Left ventricle myocardium inferior (tissue), 1 donor: ENCODE results near the gene ST8SIA5. TPM values are rescaled to one million over a fixed set of nuclear protein-coding genes. Genes with fewer than 3 reads are reported as not detected.

Source experiments
- DNase-seq: peaks from one replicate; pipeline ENCODE4 v3.0.0-alpha.2; 2020
- H3K27ac ChIP-seq: fragments of 200-600 bp; replicated peaks from 2 replicates; pipeline ENCODE4 v1.8.0; 2021
- H3K27me3 ChIP-seq: fragments of 200-600 bp; 2 replicates; pipeline ENCODE4 v1.8.0; 2021; ENCODE audit warnings: low read depth
- H3K36me3 ChIP-seq: fragments of 200-600 bp; 2 replicates; pipeline ENCODE4 v1.8.0; 2021
- H3K4me1 ChIP-seq: fragments of 200-600 bp; 2 replicates; pipeline ENCODE4 v1.8.0; 2021
- H3K4me3 ChIP-seq: fragments of 200-600 bp; 2 replicates; pipeline ENCODE4 v1.8.0; 2021; ENCODE audit warnings: mild to moderate bottlenecking, moderate library complexity
- H3K9me3 ChIP-seq: fragments of 200-600 bp; replicated peaks from 2 replicates; pipeline ENCODE4 v1.8.0; 2021
- intact Hi-C: fragments of 100-400 bp; cut with micrococcal nuclease; formaldehyde crosslinking; loops from one replicate; pipeline ENCODE4 v1.11.0; 2022
- total RNA-seq: library from RNA; stranded (reverse); fragmentation: NEBNext Ultra II Directional; extraction: Animal tissue kit (Norgen Biotek cat#: 25700); gene quantifications from one replicate; pipeline ENCODE4 v1.2.1, GENCODE V29; 2021
- TF ChIP-seq, protein P1 (sequence below): fragments of 200-600 bp; IDR thresholded peaks from 2 replicates; pipeline ENCODE4 v1.8.0; 2021; ENCODE audit warnings: antibody characterized with exemption, mild to moderate bottlenecking, borderline replicate concordance
- donor health status: DM: no; HTN: yes; CAD: no; lungs with severe emphysema.

Gene ST8SIA5
- total RNA-seq, 1 donor from 2014 or later: 6.2 TPM

DNA sequence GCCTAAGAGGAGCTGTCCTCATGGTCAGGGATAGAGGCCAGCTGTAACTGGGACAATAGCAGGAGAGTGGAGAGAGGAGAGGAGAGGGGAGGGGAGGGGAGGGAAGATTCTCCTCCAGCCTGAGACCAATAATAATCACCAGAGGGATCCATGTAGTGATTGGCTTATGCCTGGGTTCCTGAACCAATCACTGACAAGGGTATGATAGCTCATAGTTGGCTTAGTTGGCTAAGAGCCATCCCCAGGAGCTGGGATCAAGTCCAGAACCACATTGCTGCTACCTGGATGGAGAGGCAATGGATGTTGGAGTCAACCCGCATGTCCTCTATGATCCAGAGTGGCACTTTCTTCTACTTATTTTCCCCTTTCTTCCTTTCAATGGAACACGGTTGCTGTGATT is 7.7 kb upstream of the ST8SIA5 start:
- Histone ChIP-seq H3K27me3 (peaks cover 13% of the 10 kb centered on the region), H3K4me3 (no peak overlapping the region), H3K36me3 (no peaks in the 10 kb centered on the region), H3K9me3 (no peaks in the 10 kb centered on the region), H3K4me1 (peaks cover 50% of the 10 kb centered on the region), H3K27ac (no peak overlapping the region)
- TF ChIP-seq, protein P1, sequence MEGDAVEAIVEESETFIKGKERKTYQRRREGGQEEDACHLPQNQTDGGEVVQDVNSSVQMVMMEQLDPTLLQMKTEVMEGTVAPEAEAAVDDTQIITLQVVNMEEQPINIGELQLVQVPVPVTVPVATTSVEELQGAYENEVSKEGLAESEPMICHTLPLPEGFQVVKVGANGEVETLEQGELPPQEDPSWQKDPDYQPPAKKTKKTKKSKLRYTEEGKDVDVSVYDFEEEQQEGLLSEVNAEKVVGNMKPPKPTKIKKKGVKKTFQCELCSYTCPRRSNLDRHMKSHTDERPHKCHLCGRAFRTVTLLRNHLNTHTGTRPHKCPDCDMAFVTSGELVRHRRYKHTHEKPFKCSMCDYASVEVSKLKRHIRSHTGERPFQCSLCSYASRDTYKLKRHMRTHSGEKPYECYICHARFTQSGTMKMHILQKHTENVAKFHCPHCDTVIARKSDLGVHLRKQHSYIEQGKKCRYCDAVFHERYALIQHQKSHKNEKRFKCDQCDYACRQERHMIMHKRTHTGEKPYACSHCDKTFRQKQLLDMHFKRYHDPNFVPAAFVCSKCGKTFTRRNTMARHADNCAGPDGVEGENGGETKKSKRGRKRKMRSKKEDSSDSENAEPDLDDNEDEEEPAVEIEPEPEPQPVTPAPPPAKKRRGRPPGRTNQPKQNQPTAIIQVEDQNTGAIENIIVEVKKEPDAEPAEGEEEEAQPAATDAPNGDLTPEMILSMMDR: no peak
- DNase-seq: no peak
- intact Hi-C loops: no loop called here

GRCh38 chr18:46761059-46761769 is 4.4 kb upstream of the ST8SIA5 start:
- intact Hi-C loops: no loop called here
- peaks cover 44% of the 10 kb centered on the region for H3K27me3 ChIP-seq

GRCh38 chr18:46759890-46760289 is 3.0 kb upstream of the ST8SIA5 start:
- no peaks in the 10 kb centered on the region for H3K36me3 ChIP-seq
- H3K27me3 ChIP-seq: peaks cover 57% of the 10 kb centered on the region
- DNase-seq: no peak
- intact Hi-C loops: no loop called here
- no peak overlapping the region for H3K27ac ChIP-seq
- H3K9me3 ChIP-seq: no peaks in the 10 kb centered on the region
- no peak overlapping the region for H3K4me3 ChIP-seq
- peaks cover 67% of the 10 kb centered on the region for H3K4me1 ChIP-seq
- TF ChIP-seq, protein P1: no peak

More at GRCh38 chr18:46761059-46761769, 4.4 kb upstream of the ST8SIA5 start:
- DNase-seq: no peak
- TF ChIP-seq, protein P1: no peak
- Histone ChIP-seq H3K4me3 (no peak overlapping the region), H3K4me1 (peaks cover 53% of the 10 kb centered on the region), H3K9me3 (no peaks in the 10 kb centered on the region), H3K27ac (peak overlapping the region; percentile 55), H3K36me3 (no peaks in the 10 kb centered on the region)

GRCh38 chr18:46756025-46756558 is 761 bp downstream of the ST8SIA5 start:
- Histone ChIP-seq H3K4me1 (peaks cover 52% of the 10 kb centered on the region), H3K9me3 (no peaks in the 10 kb centered on the region), H3K36me3 (no peaks in the 10 kb centered on the region), H3K27ac (peak overlapping the region; percentile 80), H3K4me3 (peak overlapping the region; percentile 68), H3K27me3 (peaks cover 63% of the 10 kb centered on the region)
- no peak for DNase-seq
- intact Hi-C loops: no loop called here
- TF ChIP-seq, protein P1: no peak

DNA sequence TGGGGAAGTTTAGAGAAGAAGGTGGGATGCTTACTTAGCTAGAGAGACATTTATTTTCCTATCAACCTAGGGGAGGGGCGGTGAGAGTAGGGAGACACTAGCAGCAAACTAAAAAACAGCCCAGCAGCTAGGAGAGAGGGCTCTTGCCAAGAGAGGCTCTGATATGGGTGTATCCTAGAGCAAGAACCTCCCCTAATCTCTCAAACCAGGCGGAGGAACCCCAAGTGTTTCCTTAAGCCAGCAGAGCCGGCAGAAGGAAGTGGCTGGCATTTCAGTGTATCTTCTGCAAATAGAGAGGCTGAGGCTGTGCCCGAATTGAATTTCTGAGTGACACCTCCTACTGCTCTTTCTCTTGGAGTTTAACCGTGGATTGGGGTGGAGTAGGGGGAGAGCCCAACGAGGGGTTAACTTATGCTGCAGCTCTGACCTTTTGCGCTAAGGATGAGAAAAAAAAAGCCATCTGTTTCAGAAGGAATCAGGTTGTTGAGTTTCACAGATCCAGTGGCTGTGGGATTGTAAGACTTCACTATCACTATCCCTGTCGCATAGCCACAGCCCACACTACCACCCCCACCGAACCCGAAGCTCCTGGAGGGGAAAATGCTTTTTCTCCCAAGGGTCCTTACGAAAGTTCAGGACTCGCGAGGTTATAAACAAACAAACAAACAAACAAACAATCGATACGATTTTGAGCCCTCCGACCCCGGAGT is 1.4 kb downstream of the ST8SIA5 start:
- H3K27ac ChIP-seq: peak overlapping the region; percentile 80
- peaks cover 59% of the 10 kb centered on the region for H3K27me3 ChIP-seq
- intact Hi-C loops: no loop called here
- H3K4me1 ChIP-seq: peaks cover 46% of the 10 kb centered on the region
- TF ChIP-seq, protein P1: no peak
- H3K4me3 ChIP-seq: peak overlapping the region; percentile 68
- H3K9me3 ChIP-seq: no peaks in the 10 kb centered on the region
- H3K36me3 ChIP-seq: no peaks in the 10 kb centered on the region
- DNase-seq: no peak
